HepG2 (cell line): ENCODE data around the gene ORMDL3. TPM values are rescaled to one million over a fixed set of nuclear protein-coding genes. Genes with fewer than 3 reads are reported as not detected.

Source experiments
- ARID2 ChIP-seq: sonication (generic); formaldehyde crosslinking; IDR thresholded peaks from 2 replicates; pipeline ENCODE4 v1.8.1; 2022; ENCODE audit warnings: mild to moderate bottlenecking, missing genetic modification reagents, borderline replicate concordance
- DRAP1 ChIP-seq: IDR thresholded peaks from 2 replicates; pipeline ENCODE4 v1.6.1; 2016; ENCODE audit warnings: missing genetic modification reagents, missing compliant biosample characterization
- ETV5 ChIP-seq: IDR thresholded peaks from 2 replicates; pipeline ENCODE4 v1.6.1; 2018; ENCODE audit warnings: missing biosample characterization, missing genetic modification reagents, inconsistent platforms, borderline replicate concordance
- FOXA1 ChIP-seq, 2 experiments: fragments of 450-650 bp in 1 of 2; sonication (generic) in 1 of 2; formaldehyde crosslinking in 1 of 2; IDR thresholded peaks; 2 replicates each; pipeline versions ENCODE4 v1.4.0 to v1.6.1; 2016 to 2020; ENCODE audit warnings: missing genetic modification reagents in 1 of 2
- GATAD2A ChIP-seq: IDR thresholded peaks from 2 replicates; pipeline ENCODE4 v1.6.1; 2016
- KLF15 ChIP-seq: sonication (generic); formaldehyde crosslinking; IDR thresholded peaks from 2 replicates; pipeline ENCODE4 v1.8.1; 2023; ENCODE audit warnings: borderline replicate concordance, mild to moderate bottlenecking, inconsistent platforms, missing genetic modification reagents, mixed read lengths
- MXI1 ChIP-seq: IDR thresholded peaks from 3 replicates; pipeline ENCODE4 v1.6.1; 2012; ENCODE audit warnings: low read depth, low read length, inconsistent platforms, borderline replicate concordance
- MZF1 ChIP-seq: sonication (generic); formaldehyde crosslinking; IDR thresholded peaks from 2 replicates; pipeline ENCODE4 v1.8.1; 2023; ENCODE audit warnings: mild to moderate bottlenecking, missing genetic modification reagents, borderline replicate concordance
- PITX1 ChIP-seq: sonication (generic); formaldehyde crosslinking; IDR thresholded peaks from 2 replicates; pipeline ENCODE4 v1.5.1; 2020; ENCODE audit warnings: mild to moderate bottlenecking, missing genetic modification reagents
- PLRG1 ChIP-seq: fragments of 450-650 bp; conservative IDR thresholded peaks from 2 replicates; pipeline ENCODE4 v1.6.1; 2016
- RBFOX2 ChIP-seq: fragments of 200-400 bp; formaldehyde crosslinking; IDR thresholded peaks from 2 replicates; pipeline ENCODE4 v1.6.1; 2017; ENCODE audit warnings: low read depth, mild to moderate bottlenecking, low read length
- STAT6 ChIP-seq: sonication (generic); formaldehyde crosslinking; IDR thresholded peaks from 2 replicates; pipeline ENCODE4 v1.4.0; 2020; ENCODE audit warnings: missing genetic modification reagents, mild to moderate bottlenecking, borderline replicate concordance
- ZBTB20 ChIP-seq: sonication (generic); formaldehyde crosslinking; IDR thresholded peaks from 2 replicates; pipeline ENCODE4 v1.8.1; 2023; ENCODE audit warnings: missing genetic modification reagents, low read depth, mild to moderate bottlenecking, borderline replicate concordance
- ZBTB25 ChIP-seq: IDR thresholded peaks from 2 replicates; pipeline ENCODE4 v1.6.1; 2018; ENCODE audit warnings: missing genetic modification reagents
- ZBTB38 ChIP-seq: sonication (generic); formaldehyde crosslinking; IDR thresholded peaks from 2 replicates; pipeline ENCODE4 v1.5.1; 2020; ENCODE audit warnings: mild to moderate bottlenecking, missing genetic modification reagents
- ZNF264 ChIP-seq: sonication (generic); formaldehyde crosslinking; IDR thresholded peaks from 2 replicates; pipeline ENCODE4 v1.4.0; 2020; ENCODE audit warnings: missing genetic modification reagents
- ZNF30 ChIP-seq: sonication (generic); formaldehyde crosslinking; IDR thresholded peaks from 2 replicates; pipeline ENCODE4 v1.5.0; 2020; ENCODE audit warnings: mild to moderate bottlenecking, missing genetic modification reagents
- ZNF326 ChIP-seq: sonication (generic); formaldehyde crosslinking; IDR thresholded peaks from 2 replicates; pipeline ENCODE4 v1.4.0; 2020; ENCODE audit warnings: missing genetic modification reagents, borderline replicate concordance
- ZNF333 ChIP-seq: sonication (generic); formaldehyde crosslinking; IDR thresholded peaks from 2 replicates; pipeline ENCODE4 v1.4.0; 2020; ENCODE audit warnings: mild to moderate bottlenecking, missing genetic modification reagents, borderline replicate concordance
- ZNF563 ChIP-seq: sonication (generic); formaldehyde crosslinking; IDR thresholded peaks from 2 replicates; pipeline ENCODE4 v1.8.0; 2022; ENCODE audit warnings: mild to moderate bottlenecking, moderate library complexity, missing genetic modification reagents
- ZNF589 ChIP-seq: sonication (generic); formaldehyde crosslinking; conservative IDR thresholded peaks from 2 replicates; pipeline ENCODE4 v1.8.0; 2022; ENCODE audit warnings: mild to moderate bottlenecking, moderate library complexity, missing genetic modification reagents
- ZNF720 ChIP-seq: sonication (generic); formaldehyde crosslinking; IDR thresholded peaks from 2 replicates; pipeline ENCODE4 v1.4.0; 2020; ENCODE audit warnings: missing genetic modification reagents
- ZNF792 ChIP-seq: IDR thresholded peaks from 2 replicates; pipeline ENCODE4 v1.6.1; 2016
- ZNF883 ChIP-seq: sonication (generic); formaldehyde crosslinking; IDR thresholded peaks from 2 replicates; pipeline ENCODE4 v1.5.1; 2020; ENCODE audit warnings: mild to moderate bottlenecking, missing genetic modification reagents; ENCODE audit errors: not compliant biosample characterization
- ZSCAN20 ChIP-seq: sonication (generic); formaldehyde crosslinking; IDR thresholded peaks from 2 replicates; pipeline ENCODE4 v1.4.0; 2020; ENCODE audit warnings: missing genetic modification reagents, mild to moderate bottlenecking, borderline replicate concordance
- polyA plus RNA-seq, 8 experiments: library from polyadenylated mRNA; depleted of rRNA in 3 of 8; stranded (reverse) in 7 of 8; unstranded in 1 of 8; fragments of >200 nt; fragmentation: Illumina TruSeq in 4 of 8; extraction: Trizol in 4 of 8; gene quantifications; 2 replicates each; pipeline versions ENCODE4 v1.2.1 to v1.2.3, GENCODE V29; 2011 to 2016; ENCODE audit warnings: low read depth in 4 of 8, missing spikeins in 1 of 8, mixed read lengths in 1 of 8; ENCODE audit not compliant: insufficient read depth in 1 of 8
- total RNA-seq, 5 experiments: library from RNA; depleted of rRNA; stranded (reverse); fragments of >200 nt; fragmentation: Illumina TruSeq; extraction: Trizol; gene quantifications; 2 replicates each; pipeline ENCODE4 v1.2.3, GENCODE V29; 2016; ENCODE audit warnings: low read depth in 1 of 5

The ORMDL3 gene
- total and polyA plus RNA-seq, 2 of the 13 experiments (the other 11 are each of a cell fraction or from before 2014, with no cell fraction given): 181 to 384 TPM

GRCh38 chr17:39925282-39926134 is 1.9 kb downstream of the ORMDL3 start (continued):
- no peak for TF ChIP-seq RBFOX2
- no peak for TF ChIP-seq ZNF589 (CRISPR knock-in tag)
- TF ChIP-seq DRAP1 (CRISPR knock-in tag): no peak
- no peak for TF ChIP-seq KLF15
- TF ChIP-seq ZNF333: no peak
- TF ChIP-seq MZF1: no peak
- no peak for TF ChIP-seq ZNF326 (CRISPR knock-in tag)
- TF ChIP-seq ZNF883 (CRISPR knock-in tag): no peak
- TF ChIP-seq ARID2 (CRISPR knock-in tag): no peak
- 0 out of 2 replicates have a peak, but pooled peaks have one; percentile 22 for TF ChIP-seq ZBTB20 (CRISPR knock-in tag)
- peak; percentile 8; the same call in 1 of the 2 replicates for TF ChIP-seq ZBTB38
- no peak for TF ChIP-seq ZNF30 (CRISPR knock-in tag)
- TF ChIP-seq ZBTB25 (CRISPR knock-in tag): no peak
- TF ChIP-seq ZNF720 (CRISPR knock-in tag): no peak
- TF ChIP-seq MXI1: 0 out of 3 replicates have a peak, but pooled peaks have one; percentile 10
- no peak for TF ChIP-seq ZNF264
- TF ChIP-seq PITX1 (CRISPR knock-in tag): no peak
- 0 out of 2 replicates have a peak, but pooled peaks have one; percentile 3 for TF ChIP-seq ZNF563 (CRISPR knock-in tag)
- no peak for TF ChIP-seq PLRG1
- no peak for TF ChIP-seq STAT6
- TF ChIP-seq ETV5: no peak
- TF ChIP-seq GATAD2A (CRISPR knock-in tag): no peak
- TF ChIP-seq ZSCAN20 (CRISPR knock-in tag): no peak
- TF ChIP-seq FOXA1 (IDR thresholded peaks at IDR 0.05): no peak
- TF ChIP-seq FOXA1 (CRISPR knock-in tag; IDR thresholded peaks at IDR 0.05): no peak
- no peak for TF ChIP-seq ZNF792
